Left renal cortex interstitium (tissue), 4 donors: ENCODE results near the gene MAN2A1. TPM values are rescaled to one million over a fixed set of nuclear protein-coding genes. Genes with fewer than 3 reads are reported as not detected.
"Not testable (repeated sequence)": the region's sequence is repeated elsewhere in the genome, so short reads cannot be mapped to it uniquely, and the experiment has no call there.

Experiments used
- DNase-seq, 4 donors: peaks; one replicate each; pipeline ENCODE4 v3.0.0-alpha.2; 2013; ENCODE audit warnings: low read depth in 4 of 4, low spot score in 2 of 4, missing footprints in 1 of 4
- polyA plus RNA-seq, 4 donors: library from polyadenylated mRNA; unstranded; fragments of 120-200 nt; gene quantifications; one replicate each; pipeline ENCODE4 v1.2.1, GENCODE V29; 2013; ENCODE audit not compliant: insufficient read length in 4 of 4

Gene MAN2A1
- polyA plus RNA-seq, 4 donors, result 61.1 to 78.3 (median 69.0) TPM

DNA sequence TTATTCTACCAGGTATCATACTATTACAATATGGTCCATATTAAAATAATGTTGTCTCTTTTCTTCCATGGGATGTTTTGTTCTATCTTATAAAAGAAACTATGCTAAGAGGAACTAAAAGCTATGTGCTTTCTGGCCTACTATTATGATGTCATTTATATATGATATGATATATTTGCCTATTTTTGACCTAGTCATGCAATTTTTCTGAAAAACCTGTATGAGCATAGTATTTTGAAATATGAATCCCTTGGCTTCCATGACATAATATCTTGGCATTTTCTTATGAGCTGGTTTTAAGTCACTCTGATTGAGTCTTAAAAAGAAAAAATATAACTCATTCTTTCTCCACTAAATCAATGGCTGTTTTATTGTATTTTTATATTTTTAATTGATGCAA lies 60.7 kb downstream of the MAN2A1 start:
- no peak for DNase-seq

DNA sequence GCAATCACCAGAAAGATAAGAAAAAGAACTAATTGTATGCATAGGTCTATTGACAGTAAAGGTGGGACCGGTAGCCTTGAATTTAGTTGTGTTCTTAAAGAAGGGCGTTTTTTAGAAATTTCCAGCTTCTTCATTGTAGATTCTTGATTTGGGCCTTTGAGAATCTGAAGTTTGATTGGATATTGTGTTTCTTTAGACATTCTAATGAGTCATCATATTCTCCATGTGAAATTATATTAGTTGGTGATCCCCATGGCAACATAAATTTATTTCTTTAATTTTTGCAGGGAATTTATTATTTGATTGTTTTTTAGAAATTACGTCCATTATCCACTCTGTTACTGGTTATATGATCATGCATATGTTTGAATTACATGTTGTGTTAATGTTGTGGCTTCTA lies 63.6 kb downstream of the MAN2A1 start:
- DNase-seq, result no peak

DNA sequence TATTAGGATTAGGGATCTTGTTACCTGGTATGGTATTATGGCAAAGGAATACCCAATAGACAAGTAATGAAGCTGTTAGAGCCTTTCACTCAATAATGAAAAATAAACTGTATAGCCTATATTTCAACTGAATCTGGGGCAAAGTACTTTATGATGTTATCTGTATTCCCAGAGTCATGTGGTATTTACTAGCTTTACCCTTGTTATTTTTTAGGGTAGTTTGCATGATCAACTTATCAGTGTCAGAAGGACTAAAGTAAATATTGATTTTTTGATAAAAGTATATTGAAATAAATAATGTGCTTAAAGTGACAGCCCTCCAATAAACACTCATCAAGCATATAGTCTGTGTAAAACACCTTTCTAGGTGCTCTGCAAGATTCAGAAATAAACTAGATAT lies 64.6 kb downstream of the MAN2A1 start:
- no peak for DNase-seq

DNA sequence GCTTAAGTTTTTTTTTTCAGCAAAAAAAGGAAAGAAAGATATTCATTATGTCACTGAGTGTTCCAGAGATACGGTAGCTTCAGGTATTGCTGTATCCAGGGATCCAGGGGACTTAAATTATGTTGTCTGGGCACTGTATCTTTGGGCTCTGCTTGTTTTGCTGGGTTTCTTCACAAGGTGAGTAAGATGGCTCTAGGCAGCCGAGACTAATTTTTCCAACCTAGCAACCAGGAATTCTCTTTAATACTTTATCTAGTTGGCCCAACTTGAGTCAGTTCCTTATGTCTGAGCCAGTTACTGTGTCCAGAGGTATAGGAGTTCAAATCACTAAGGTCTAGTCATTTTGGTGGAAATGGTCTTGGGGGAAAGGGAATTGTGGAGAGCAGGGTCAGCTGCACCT lies 66.0 kb downstream of the MAN2A1 start:
- no peak for DNase-seq

DNA sequence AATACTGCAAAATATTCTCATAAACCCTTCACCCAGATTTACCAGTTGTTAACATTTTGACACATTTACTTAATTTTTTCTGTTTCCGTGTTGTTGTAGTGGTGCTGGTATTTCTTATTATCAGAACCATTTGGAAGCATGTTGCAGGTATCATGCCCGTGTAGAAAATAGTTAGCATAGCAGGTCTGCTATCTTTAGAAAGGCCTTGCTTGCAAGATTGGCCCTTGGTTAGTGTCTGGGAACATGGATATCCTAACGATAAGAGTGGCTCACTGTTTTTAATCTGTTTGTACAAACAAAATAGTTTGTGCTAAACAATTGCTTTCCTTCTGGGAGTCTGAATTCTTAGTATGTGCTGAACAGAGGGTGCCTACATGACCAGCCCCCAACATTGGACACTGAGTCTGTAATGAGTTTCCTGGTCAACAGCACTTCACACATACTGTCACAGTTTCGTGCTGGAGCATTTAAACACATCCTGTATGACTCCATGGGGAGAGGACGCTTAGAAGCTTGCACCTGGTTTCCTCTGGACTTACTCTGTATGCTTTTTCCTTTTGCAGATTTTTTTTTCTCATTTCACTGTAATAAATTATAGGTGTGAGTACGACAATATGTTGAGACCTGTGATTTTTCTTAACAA lies 66.9 kb downstream of the MAN2A1 start:
- no peak for DNase-seq

DNA sequence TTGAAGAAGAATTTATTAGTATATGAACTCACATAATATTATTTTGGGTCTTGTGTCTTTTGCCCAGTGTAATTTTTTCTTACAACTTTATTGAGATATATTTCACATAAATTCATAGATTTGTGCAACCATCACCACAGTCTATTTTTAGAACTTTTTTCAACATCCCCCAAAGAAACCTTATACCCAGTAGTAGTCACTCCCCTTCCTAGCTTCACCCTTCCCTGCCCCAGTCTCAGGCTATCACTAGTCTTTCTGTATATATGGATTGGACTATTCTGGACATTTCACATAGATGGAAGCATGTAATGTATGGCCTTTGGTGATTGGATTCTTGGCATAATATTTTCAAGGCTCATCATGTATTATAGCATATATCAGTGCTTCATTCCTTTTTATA lies 67.8 kb downstream of the MAN2A1 start:
- DNase-seq, result no peak

DNA sequence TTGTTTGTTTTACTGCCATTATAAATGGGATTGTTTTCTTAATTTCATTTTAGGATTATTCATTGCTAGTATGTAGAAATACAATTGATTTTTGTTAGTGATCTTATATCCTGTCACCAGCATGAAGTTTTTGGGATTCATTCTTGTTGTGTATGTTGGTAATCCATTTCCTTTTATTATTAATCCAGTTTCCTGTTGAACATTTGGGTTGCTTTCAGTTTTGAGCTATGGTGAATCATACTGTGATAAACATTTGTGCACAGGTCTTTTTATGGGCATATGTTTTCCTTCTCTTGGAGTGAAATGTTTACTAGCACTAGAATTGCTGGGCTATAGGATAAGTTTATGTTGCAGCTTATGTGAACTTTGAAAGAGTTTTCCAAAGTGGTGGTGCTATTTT lies 69.6 kb downstream of the MAN2A1 start:
- DNase-seq, result no peak

DNA sequence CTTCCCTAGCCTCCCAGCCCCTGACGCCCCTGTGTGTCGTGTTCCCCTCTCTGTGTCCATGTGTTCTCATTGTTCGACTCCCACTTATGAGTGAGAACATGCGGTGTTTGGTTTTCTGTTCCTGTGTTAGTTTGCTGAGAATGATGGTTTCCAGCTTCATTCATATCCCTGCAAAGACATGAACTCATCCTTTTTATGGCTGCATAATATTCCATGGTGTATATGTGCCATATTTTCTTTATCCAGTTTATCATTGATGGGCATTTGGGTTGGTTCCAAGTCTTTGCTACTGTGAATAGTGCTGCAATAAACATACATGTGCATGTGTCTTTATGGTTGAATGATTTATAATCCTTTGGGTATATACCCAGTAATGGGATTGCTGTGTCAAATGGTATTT lies 70.4 kb downstream of the MAN2A1 start:
- not testable (repeated sequence) for DNase-seq

DNA sequence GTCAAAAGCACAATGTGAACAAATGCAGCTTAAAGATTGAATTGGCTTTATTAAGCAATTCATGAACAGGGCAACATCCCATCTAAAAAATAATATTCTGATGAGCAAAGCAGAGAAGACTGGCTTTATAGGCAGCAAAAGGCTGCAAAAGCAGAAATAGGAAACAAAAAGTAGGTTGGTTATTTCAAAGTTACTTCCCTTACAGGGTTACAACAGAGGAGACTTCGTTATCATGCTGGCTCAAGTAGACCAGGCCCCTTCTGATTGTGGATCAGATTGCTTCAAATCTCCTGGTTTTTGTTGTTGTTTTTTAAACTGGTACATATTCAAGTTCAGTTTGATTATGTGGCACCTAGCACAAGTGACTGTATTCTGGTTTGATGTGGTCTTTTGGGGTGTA lies 73.1 kb downstream of the MAN2A1 start:
- no peak for DNase-seq

DNA sequence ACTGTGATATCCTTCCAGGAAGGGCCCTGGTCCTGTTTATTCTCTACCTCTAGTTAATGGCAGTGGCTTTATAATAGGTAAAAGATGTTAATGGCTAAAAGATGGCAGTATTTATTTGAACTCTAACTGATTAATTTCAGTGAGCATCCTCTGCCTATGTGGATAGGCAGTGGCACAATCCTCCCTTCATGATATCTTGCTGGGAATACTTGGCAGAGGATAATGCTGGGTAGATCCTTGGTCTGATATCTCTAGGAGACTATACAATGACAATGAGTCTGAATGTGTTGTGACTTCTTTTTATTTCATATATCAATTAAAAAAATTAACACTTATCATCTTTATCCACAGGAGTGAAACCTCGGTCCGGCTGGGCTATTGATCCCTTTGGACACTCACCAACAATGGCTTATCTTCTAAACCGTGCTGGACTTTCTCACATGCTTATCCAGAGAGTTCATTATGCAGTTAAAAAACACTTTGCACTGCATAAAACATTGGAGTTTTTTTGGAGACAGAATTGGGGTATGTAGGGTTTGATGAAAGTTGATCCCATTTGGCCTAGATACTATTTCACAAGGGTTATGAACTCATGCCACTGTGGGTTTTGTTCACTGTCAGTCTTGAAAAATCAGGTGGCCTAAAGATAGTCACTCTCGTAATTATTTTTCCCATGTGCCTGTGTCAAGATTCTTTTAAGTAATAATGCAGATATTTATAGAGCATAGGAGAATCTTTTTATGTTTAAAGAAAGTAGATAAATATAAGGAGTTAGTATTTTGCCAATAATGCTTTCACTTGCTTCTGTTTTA lies 77.7 kb downstream of the MAN2A1 start:
- no peak for DNase-seq

DNA sequence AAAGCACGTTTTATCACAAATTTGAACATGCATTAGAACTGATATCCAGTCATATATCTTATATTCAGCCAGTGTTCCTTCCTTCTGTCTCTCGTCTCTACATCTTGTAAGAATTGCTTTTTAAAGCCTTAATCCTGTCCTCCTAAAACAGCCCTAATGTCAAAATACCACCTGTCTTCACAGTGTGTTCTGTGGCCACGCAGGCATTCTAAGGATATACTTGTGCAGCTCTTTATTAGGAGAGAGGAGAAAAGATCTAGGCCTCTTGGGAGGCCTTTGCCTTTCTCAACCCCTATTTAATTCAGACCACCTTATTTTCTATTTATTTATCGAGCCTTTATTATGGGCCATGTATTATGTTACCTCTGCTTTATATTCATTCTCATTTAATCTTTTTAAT lies 78.3 kb downstream of the MAN2A1 start:
- no peak for DNase-seq

DNA sequence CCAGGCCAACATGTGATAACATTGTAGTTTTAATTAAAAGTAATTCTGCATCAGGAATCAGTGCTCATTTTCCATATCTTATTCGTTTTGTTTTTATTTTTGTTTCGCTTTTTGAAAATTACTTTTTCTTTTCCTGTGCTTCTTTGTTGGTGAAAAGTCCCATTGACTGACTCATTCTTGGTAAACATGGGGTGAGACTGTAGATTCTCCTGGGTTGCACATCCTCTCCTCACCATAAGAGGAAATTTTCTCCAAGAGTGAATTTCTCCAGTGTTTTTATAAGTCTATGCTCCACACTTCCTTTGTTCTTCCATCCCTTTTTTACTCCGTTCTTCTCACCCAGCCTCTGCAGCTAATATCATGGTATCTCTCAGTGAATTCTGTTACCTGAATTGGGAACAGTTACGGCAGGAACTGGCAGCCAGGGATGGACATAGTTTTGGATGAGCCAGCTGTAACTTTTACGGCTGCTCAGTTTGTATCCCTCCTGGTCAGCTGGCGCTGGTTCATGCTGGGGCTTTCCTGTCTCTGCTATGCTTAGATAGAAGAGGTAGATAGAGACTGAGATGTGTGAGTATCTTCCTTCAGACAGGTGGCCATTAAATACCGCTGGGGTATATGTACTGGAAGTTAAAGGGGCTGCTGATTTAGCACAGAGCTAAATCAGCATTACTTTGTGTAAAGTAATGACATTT lies 80.0 kb downstream of the MAN2A1 start:
- DNase-seq, result no peak

DNA sequence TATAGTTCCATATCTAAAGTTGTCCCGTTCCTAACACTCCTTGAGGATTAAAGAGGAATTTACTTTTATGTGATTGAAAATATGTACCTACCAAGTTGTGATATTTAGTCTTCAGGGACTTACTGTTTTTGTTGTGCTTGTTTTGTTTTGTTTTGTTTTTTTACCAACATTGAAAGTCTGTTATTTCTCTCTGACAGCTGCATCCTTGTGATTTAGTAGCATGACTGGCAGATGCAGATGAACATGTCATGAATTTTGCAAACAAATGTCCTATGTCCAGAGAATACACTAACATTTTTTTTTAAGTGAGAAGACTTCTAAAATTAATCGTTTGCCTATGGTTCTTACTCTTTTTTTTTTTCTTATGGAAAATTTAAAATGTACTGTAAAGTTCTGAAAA lies 85.4 kb downstream of the MAN2A1 start:
- DNase-seq, result no peak

DNA sequence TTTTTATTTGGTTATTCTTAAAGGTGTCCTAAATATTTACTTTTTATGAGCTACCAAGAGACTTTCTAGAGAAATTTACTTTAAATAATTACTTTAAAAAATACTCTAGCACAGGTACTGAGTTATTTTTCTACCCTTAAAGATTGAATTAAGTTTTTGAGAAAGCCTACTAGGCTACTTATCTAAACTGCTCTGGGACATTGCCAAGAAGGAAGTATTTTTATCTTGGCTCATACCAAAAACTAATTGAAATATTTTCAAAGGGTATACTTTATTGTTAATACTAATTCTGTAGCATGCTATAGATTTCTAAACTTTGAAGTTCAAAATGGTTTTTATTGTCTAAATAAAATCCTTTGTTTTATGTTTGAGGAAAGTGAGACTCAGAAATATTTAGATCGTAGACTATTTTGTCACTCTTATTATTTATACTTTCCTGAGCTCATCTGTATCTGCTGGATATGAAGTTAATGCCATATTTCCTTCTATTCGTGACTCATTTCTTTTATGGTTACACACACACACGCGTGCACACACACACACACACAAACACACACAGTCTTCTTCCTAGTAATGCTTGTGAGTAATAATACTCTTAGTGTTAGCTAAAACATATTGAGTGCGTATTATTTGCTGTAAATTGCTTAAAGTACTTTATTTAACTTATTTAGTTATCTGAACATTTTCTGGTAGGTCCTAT lies 89.5 kb downstream of the MAN2A1 start:
- no peak for DNase-seq

DNA sequence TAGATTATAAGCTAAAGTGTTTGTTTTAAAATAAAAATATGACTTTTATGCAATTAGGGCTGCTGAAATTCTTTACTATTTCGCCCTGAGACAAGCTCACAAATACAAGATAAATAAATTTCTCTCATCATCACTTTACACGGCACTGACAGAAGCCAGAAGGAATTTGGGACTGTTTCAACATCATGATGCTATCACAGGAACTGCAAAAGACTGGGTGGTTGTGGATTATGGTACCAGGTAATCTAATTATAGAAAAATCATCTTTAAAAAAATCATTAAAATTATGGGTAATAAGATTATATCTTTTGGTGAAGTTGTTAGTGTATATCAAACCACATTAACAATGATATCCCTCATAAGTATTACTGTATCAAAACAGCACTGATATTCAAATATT lies 95.0 kb downstream of the MAN2A1 start:
- DNase-seq, result no peak

DNA sequence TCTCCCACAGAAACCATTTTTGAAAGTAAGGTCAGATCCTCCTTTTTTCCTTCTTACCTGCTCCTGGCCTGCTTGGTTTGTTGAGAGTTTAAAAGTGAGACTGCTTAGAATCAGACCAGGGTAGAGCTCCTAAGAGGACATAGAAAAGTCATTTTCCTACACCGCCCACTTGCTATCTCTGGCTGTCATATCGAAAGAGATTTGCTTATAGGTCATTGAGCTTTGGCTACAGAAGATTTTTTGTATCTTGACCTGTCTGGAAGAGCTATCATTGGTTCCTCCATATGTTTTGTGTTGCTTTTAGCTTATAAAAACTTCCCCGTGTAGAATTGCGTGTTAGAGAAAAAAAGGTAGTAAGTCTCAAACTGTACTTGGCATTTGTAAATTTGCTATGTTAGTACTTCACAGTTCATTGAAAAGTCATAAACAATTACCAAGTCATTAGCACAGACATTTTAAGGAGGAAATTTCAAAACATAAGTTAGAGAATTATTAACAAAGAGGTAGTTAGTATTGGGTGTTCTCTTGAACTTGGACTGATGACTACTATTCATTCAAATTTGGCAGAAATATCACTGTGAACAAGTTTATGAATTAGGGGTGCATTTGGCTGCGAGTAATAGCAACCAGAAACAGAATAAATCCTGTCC lies 96.6 kb downstream of the MAN2A1 start:
- DNase-seq, result no peak

DNA sequence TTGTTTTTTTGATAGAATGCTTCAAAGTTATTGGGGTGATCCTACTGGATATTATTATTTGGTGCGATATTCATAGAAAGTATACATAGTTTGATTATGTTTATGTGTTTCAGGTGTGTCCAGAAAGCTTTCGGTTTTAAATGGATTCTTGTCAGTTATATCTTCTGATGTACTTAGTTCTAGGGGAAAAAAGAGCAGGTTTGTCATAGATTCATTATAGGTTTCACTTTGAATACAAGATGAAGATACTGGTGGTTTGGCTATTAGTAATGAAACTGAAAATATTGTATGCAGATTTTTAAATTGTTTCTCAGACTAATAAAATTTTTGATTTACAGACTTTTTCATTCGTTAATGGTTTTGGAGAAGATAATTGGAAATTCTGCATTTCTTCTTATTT lies 98.9 kb downstream of the MAN2A1 start:
- no peak for DNase-seq

DNA sequence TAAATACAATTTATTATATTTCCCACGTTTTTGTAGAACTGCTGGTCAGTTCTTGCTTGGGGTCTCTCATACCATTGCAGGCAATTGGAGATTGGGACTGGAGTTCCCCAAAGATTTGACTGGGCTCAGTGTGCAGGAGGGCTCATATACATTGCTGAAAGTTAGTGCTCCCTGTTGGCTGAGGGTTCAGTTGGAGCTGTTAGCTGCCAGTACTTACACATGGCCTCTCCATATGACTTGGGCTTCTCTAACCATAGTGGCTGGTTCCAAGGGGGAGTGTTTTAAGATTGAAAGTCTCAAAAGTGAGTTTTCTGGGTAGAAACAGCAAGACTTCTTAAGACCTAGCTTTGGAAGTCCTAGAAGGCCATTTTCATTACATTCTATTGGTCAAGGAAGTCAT lies 102.9 kb downstream of the MAN2A1 start:
- no peak for DNase-seq

DNA sequence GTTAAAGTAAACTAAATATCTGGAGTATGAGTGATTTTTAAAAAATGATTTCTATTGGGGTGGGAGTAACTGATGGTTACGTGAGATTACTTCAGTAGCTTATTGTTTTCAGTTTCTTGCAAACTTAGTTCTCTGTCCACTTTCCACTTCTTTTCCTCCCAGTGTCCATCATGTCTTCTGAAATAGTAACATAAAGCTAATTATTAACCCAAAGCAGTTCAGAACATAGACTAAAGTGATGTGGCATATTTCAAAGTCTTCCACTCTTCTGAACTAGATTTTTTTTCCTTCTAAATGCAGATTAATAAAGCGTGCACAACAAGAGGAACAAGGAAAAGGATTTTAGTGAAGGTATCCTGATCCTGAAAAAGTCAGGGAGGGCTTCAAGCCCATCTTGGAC lies 114.1 kb downstream of the MAN2A1 start:
- DNase-seq, result no peak

DNA sequence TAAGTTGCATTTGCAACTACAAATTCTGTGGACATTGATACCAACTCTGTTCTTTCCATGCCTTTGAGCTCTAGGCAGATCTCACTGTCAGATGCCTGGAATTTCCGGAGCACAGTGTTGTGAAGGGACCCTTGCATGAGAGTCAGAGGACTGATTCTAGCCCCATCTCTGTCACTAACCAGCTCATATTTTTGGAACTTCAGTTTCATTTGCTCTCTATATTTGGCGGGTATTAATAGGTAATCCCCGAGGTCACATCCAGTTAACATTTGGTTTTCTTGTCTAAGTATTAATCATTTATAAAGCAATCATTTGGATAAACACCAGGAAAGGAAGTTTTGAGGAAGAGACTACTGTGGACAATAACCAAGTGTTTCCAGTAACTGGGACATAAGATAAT lies 115.7 kb downstream of the MAN2A1 start:
- no peak for DNase-seq

DNA sequence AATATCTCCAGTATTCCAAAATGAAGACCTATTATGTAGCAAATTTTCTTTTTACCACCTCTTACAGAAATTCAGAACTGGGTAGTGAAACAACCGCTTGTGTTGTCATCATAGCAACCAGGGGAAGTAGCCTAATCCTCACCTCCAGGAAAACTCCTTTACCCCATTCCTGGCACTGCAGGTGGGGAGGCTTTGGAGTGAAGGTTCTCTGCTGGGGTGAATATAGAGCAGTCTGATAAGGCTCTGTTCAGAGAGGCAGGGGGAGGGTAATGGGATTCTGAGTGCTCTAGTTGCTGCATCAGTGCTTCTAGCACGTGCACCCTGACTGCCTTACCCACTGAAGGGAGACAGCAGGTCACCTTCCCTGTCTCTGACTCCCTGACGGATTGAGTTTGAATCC lies 116.2 kb downstream of the MAN2A1 start:
- peak in 2 of 4 donors; percentile 13 to 15 for DNase-seq
